Glomerular visceral epithelial cell (primary cell): Measurements from ENCODE around the gene KCTD16.

ENCODE experiments used
- DNase-seq: peaks from one replicate; pipeline ENCODE4 v3.0.0-alpha.2; 2016; ENCODE audit errors: extremely low spot score

KCTD16 gene

GRCh38 chr5:144531188-144531587, 360.5 kb downstream of the KCTD16 start:
- no peak for DNase-seq
